ENCODE measurements around the gene CREG1. TPM values are rescaled to one million over a fixed set of nuclear protein-coding genes. Genes with fewer than 3 reads are reported as not detected.
"Not testable (repeated sequence)": the region's sequence is repeated elsewhere in the genome, so short reads cannot be mapped to it uniquely, and the experiment has no call there.

Gene CREG1
- total RNA-seq, result 10 to 100 TPM; 12.6 to 13.5 TPM

DNA sequence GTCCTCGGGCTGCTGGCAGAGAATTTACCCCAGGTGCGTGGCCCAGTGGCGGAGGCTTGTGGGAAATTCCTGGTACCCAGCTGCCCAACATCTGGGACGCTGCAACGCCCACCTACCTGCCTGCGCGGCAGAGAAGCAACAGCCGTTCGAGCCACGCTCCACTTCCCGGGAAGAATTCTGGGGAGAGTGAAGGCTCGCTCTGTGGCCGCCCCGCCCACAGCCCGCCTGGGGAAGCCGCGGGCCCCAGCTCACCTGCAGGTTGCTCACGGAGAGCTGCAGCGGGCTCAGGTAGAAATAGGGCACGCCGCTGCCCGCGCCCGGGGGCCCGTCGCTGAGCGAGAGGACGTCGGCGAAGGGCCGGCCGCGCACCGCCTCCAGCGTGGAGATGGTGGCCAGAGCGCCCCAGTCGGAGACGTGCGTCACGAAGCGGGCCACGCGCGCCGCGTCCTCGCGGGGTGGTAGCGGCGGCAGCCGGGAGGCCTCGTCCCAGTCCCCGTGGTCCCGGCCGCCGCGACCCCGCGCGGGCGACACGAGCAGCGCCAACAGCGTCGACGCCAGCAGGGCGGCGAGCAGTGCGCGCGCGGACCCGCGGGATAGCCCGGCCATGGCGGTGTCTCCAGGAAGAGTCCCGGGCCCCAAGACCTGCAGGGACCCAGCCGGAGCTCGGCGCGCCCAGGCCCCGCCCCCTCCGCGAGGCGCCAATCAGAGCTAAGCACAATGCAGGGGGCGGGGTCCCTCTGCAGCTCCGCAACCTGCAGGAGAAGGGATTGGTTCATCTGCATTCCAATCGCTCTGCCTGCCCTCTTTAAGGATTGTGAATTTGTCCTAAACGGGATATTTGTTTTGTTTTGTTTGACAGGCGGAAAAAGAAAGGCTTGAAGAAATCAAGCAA lies at the start of gene CREG1:
CREG1 (minus strand) TSS at position 627 of the 892 bp plus-strand sequence.
- POLR2A ChIA-PET, result interaction anchor here (0.7 to 1.5 kb wide), 5 partner anchors 11 to 333 kb away, joined by 3 to 8 read pairs (median 5); partner anchors contain the start of gene POU2F1
- CTCF ChIA-PET, result interaction anchor here (0.6 to 2.2 kb wide), 8 partner anchors 9 to 428 kb away, joined by 3 to 13 read pairs (median 4); partner anchors contain the start of gene CD247

DNA sequence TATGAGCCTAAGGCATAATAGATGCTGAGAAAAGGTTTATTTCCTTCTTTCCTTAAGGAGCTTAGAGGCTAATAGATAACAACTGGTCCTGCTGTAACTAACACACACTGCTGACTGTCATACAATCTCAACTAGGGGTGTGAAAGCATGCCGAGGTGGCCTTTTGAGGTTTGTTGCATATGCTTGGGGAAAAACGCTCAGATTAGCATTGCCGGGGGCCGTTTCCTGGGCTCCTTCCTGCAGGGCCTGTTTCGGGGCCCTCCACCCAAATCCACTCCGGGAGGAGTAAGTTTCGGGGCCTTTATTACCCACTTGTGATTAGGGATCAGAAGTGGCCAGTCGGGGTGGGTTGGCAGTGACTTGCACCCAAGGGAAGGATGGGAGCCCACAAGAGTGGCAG lies 49.3 kb upstream of the CREG1 start:
- CTCF ChIA-PET, result interaction anchor here (1.0 kb wide), 1 partner anchor 85 kb away, joined by 3 read pairs; no protein-coding TSS in a partner anchor
- POLR2A ChIA-PET, result no interaction called here

DNA sequence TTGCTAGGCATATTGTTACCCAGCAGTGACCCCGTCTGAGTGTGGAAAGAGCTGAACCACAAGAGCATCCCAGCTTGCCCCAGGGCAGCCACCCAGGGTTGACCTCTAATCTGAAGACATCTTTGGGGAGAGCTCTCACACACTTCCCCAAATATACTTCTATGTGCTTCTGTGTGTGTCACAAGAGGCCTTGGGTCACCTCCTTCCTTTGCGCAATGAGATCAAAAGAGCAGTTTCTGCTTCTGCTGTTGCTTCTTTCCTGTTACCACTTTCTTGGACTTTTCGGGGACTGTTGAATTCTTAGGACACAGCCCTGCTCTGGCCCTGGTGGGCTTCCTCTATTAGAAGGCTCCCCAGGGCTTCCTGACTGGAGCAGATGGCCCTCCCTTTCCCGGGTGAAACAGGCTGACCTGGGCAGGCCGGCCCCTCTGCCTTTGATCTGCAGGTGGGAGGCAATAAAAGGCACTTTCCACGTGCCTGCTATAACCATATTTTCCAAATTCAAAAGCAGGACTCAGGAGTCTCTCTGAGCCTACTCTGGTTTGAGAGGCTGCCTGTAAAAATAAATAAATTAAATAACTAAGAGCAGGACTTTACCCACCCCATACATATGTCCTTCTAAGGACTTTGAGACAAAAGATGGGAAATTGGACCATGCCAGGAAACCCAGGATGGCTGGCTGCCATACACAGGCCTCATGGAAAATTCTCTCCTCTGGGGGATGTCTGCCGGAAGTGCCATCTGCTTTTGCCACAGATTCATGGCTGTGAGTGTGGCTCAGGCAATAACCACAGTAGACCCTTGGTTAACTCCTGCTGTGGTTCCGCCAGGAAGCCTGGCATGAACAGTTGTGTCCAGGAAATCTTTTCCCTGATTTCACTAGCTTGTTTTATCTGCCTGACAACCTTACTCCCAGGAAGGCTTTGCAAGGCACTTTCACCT lies 48.2 kb upstream of the CREG1 start:
- CTCF ChIA-PET, result interaction anchor here (0.7 to 2.3 kb wide), 6 partner anchors 16 to 115 kb away, joined by 3 to 50 read pairs (median 8); partner anchors contain the start of gene RCSD1

DNA sequence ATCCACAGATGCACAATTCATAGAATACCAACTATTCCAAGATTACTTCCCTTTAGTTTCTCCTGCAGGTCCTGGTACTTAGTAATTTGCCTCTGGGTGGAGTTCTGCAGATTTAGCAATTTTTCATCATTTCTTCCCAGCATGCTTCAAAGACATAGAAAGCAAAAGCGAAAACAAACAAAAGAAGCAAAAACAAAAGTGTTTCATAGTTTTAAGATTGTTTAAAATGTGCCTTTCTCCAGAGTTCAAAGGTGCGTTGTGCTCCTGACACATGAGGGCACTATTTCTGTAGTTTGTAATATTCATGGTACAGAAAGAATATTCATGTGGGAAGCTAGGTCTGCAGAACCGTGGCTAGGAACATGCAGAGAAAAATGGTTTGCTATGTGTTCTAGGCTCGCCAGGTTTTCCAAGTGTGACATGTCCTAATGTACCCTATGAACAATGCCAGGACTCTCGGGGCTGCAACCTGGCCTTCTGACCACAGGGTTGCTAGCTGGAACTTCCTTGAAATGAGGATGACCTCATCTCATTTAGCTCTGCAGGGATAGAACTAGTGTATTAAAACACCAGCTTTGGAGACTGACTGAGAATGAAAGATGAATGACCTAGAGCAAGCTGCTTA lies 46.5 kb upstream of the CREG1 start:
- POLR2A ChIA-PET, result interaction anchor here (0.6 to 1.2 kb wide), 3 partner anchors 28 to 88 kb away, joined by 3 to 4 read pairs (median 3); no protein-coding TSS in a partner anchor
- CTCF ChIA-PET, result interaction anchor here (0.6 to 2.3 kb wide), 21 partner anchors 9 to 547 kb away, joined by 3 to 50 read pairs (median 4); partner anchors contain the start of gene RCSD1

More for the DNA sequence above, 48.2 kb upstream of the CREG1 start:
- POLR2A ChIA-PET, result no interaction called here

DNA sequence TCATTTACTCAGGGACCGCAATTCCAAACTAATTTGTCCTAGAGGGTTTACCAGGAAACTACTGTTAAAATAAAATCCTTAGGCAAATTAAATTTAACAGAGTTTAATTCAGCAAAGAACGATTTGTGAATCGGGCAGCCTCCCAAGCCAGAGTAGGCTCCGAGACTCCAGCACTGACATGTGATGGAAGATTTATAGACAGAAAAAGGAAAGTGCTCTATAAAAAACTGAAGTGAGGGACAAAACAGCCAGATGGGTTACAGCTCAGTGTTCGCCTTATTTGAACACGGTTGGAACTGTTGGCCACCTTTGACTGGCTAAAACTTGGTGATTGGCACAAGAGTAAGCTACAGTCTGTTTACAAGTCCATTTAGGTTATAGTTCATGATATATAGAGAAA lies 41.3 kb upstream of the CREG1 start:
- POLR2A ChIA-PET, result no interaction called here

DNA sequence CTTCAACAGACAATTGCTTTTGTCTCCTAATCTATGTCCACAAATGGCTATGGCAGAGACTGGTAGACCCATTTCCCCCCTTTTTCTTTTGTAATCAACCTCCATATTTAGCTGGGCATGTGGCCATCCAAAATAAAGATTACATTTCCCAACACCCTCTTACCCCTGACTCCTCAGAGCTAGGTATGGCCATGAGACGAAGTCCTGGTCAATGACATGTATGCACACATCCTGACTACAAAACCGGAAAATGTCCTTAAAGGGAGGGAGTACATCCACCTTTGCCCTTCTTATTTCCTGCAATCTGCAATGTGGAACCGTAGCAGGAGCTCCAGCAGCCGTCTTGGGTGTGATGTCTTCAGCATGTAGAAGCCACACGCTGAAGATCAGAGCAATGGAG lies 40.3 kb upstream of the CREG1 start:
- CTCF ChIA-PET, result interaction anchor here (2.7 kb wide), 1 partner anchor 94 kb away, joined by 11 read pairs; no protein-coding TSS in a partner anchor
- POLR2A ChIA-PET, result no interaction called here

More for the DNA sequence above, 41.3 kb upstream of the CREG1 start:
- CTCF ChIA-PET, result interaction anchor here (1.2 to 2.7 kb wide), 2 partner anchors 15 to 93 kb away, joined by 3 to 11 read pairs; no protein-coding TSS in a partner anchor

DNA sequence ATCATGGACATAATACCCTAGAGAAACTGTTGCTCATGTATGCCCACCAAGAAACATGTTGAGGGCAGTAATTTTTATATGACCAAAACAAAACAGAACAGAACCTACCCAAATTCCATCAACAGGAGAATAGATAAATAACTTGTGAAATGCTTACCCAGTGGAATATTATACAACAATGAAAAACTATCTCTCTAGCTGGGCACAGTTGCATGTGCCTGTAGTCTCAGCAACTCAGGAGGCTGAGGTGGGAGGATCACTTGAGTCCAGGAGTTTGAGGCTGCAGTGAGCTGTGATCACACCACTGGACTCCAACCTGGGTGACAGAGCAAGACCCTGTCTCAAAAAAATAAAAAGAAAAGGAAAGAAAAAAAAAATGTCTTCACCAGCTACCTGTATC lies 38.9 kb upstream of the CREG1 start:
- CTCF ChIA-PET, result no interaction called here
- POLR2A ChIA-PET, result no interaction called here

DNA sequence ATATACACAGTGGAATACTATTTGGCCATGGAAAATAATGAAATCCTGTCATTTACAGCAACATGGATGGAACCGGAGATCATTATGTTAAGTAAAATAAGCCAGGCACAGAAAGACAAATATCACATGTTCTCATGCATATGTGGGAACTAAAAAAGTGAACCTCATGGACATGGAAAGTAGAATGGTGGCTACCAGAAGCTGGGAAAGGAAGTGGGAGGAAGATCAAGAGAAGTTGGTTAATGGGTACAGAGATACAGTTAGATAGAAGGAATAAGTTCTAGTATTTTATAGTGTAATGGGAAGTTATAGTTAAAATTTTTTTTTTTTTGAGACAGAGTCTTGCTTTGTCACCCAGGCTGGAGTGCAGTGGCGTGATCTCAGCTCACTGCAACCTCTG lies 34.8 kb upstream of the CREG1 start:
- ChIA-PET CTCF (interaction anchor here (1.4 kb wide), 1 partner anchor 12 kb away, joined by 4 read pairs; no protein-coding TSS in a partner anchor), POLR2A (no interaction called here)

DNA sequence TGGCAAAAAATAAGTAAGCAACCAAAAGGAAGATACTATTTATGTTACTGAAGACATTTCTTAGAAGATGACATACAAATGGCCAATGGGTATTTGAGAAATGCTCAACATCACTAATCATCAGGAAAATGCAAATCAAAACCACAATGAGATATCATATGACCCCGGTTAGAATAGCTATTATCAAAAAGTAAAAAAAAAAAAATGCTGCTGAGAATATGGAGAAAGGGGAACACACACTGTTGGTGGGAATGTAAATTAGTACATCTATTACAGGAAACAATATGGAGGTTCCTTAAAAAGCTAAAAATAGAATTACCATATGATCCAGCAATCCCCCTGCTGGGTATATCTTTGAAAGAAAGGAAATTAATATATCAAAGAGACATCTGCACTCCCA lies 34.3 kb upstream of the CREG1 start:
- POLR2A ChIA-PET, result no interaction called here

DNA sequence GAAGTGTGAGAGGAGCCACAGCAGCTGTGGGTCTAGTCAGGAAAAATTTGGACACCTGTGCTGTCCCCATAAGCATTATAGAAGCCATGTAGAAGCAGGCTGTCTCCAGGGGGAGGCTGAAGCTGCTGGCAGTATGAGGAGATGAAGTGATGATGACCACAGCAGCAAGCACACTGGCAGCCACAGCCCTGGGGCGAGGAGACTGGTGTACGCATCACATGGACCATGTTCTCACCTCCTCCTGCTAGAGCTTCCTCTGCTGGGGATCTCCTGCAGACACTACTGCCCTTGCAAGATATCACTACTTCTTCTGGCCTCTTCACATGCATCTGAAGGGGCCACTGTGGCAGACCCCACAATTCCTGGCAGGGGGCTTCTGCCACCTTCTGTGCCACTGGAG lies 33.8 kb upstream of the CREG1 start:
- ChIA-PET CTCF (no interaction called here), POLR2A (no interaction called here)

More for the DNA sequence above, 34.3 kb upstream of the CREG1 start:
- CTCF ChIA-PET, result no interaction called here

DNA sequence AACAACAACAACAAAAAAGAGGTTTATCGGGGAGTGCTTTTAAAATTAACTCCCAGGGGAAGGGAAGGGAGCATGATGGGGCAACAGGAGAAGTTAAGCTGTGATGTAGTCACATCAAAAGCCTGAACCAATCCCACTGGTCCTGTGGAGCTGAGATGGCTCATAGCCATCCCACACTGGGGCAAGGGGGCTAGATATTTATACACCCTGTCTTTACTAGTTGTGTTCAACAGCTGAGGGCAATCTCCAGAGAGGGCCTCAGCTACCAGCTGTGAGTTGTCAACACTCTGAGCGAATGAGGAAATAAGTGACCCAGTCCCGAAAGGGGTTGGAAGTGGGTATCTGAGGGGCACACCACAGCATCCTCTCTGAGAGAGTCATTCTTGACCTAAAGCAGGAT lies 31.0 kb upstream of the CREG1 start:
- CTCF ChIA-PET, result no interaction called here
- POLR2A ChIA-PET, result no interaction called here

DNA sequence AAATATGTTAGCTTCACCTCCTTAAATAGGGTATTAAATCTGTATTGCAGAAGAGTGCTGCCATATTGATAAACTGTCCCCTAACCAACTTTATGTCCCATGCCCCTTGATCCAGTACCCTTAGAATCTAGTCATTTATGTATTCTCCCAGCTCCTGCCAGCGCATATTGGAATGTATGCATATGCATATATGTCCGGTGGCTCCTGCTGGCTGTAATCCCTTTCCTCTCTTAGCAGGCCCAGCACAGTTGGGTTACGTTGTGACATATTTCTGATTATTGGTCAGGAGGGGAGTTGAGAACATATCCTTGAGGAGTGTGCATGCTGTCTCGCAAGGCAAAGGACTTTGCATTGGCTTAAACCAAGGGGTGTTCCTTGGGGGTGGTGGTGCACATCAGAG lies 29.2 kb upstream of the CREG1 start:
- ChIA-PET CTCF (no interaction called here), POLR2A (no interaction called here)

DNA sequence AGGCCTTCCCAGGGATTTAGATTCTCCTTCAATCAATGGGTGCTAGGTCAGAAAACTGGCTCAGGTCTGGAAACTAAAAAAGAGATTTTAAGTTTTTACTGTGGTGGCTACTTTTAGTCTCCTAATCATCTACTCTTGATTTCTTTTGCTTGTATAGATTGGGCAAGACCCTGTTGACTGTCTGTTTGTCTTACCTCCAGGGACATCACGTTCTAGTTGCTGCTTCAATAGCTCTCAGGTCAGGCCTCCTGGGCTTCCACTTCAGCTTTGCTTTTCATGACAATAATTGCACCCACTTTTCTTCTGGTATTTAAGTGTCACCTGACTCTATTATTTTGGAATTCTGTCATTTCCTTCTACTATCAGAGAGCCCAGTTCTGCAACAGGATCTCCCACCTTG lies 28.5 kb upstream of the CREG1 start:
- ChIA-PET POLR2A (no interaction called here), CTCF (no interaction called here)

DNA sequence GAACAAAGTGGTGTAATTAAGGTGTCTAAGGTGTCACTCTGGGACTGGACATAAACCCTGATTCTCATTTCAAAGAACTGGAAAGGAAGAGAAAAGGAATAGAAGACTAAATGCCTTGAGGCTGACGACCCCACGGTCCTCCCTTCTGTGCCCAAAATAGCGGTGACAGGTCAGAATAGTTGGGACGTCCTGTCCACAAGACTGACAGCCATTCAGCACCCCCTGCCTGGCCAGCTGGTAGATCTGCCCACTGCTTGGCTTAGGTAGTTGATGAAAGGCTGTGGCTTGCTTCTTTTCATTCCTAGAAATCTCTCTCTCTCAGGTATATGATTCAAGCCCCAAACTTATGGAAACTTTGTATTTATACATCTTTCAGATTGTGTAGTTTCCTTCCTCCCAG lies 26.4 kb upstream of the CREG1 start:
- ChIA-PET CTCF (no interaction called here), POLR2A (interaction anchor here (0.6 kb wide), 1 partner anchor 44 kb away, joined by 4 read pairs; no protein-coding TSS in a partner anchor)

DNA sequence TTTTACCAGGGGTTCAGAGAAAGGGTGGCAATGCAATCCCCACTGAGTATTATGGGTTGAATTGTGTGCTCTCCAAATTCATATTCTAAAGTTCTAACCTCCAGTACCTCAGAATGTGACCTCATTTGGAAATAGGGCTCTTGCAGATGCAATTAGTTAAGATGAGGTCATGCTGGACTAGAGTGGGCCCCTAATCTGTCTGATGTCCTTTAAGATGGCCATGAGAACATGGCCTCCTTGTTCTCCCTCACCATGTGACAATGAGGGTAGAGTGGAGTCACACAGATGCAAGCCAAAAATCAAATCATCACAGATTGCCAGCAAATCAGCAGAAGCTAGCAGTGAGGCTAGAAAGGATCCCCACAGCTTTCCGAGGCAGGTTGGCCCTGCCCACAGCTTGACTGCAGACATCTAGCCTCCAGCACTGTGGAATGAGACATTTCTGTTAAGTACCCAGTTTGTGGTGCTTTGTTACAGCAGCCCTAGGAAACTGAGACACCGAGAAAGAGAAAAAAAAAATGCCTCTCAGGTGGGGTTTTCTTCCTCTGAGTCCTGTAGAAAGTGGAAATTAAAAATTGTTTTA lies 25.5 kb upstream of the CREG1 start:
- POLR2A ChIA-PET, result no interaction called here
- CTCF ChIA-PET, result no interaction called here

DNA sequence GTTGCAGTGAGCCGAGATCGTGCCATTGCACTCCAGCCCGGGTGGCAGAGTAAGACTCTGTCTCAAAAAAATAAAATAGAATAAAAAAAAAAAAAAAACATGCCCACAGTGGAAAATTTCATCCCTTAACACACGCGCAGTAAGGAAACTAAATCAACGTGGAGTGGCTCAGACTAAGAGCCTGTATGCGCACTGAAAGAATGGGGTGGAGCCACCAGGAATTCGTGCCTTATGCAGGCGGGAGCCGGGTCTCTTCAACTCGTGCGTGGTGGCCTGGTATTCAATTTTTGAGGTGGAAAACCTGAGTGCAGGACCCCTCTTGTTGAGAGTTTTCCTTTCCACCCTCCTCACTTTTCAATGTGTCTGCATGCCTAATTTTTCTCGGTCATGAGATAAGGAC lies 22.1 kb upstream of the CREG1 start:
- ChIA-PET POLR2A (no interaction called here), CTCF (no interaction called here)

DNA sequence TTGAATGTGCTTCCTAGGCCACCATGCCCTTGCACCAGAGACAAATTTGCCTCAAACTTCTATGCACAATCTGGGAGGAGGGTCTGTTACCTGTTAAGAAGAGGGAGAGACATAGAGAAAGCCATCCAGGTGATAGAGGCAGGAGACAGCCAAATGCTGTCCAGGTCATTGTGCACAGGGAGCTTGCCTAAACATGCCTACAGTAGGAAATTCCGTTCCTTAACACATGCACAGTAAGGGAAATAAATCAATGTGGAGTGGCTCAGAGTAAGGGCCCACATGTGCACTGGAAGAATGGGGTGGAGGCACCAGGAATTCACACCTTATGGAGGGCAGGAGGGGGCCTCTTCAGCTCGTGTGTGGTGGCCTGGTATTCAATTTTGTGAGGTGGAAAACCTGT lies 19.5 kb upstream of the CREG1 start:
- CTCF ChIA-PET, result interaction anchor here (1.1 kb wide), 1 partner anchor 117 kb away, joined by 3 read pairs; no protein-coding TSS in a partner anchor
- POLR2A ChIA-PET, result no interaction called here

DNA sequence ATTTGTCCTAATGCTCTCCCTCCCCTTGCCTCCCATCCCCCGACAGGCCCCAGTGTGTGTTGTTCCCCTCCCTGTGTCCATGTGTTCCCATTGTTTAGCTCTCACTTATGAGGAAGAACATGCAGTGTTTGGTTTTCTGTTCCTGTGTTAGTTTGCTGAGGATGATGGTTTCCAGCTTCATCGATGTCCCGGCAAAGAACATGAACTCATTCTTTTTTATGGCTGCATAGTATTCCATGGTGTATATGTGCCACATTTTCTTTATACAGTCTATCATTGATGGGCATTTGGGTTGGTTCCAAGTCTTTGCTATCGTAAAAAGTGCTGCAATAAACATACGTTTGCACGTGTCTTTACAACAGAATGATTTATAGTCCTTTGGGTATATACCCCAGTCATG lies 17.1 kb upstream of the CREG1 start:
- CTCF ChIA-PET, POLR2A ChIA-PET: not testable (repeated sequence)

DNA sequence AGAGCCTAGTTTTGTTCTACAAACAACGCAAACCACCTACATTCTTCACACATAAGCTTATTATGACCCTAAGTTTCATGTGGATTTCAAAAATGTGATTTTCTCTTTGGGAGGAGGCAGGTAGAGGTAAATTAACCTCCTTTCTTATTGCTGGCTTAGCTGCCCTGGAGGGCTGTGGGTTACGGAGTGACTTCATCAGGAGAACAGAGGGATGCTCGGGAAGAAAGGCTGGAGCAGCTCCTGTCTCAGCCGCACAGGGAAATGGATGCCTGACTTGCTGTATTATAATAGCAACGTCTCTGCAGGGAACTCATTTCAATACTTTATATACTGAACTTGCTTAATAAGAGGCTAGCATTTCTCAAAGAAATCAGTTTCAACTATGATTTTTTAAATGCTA lies 14.1 kb upstream of the CREG1 start:
- CTCF ChIA-PET, result no interaction called here
- POLR2A ChIA-PET, result interaction anchor here (0.5 kb wide), 1 partner anchor 100 kb away, joined by 4 read pairs; no protein-coding TSS in a partner anchor
